ENCODE results near the gene DERL2. TPM values are rescaled to one million over a fixed set of nuclear protein-coding genes. Genes with fewer than 3 reads are reported as not detected.
"Not testable (repeated sequence)": the region's sequence is repeated elsewhere in the genome, so short reads cannot be mapped to it uniquely, and the experiment has no call there.

DERL2 gene
- total and polyA plus RNA-seq, 7 experiments from 2014 or later, result 50.2 to 84.4 (median 72.0) TPM

GRCh38 chr17:5438716-5439445 is 47.1 kb downstream of the DERL2 start, which contains the start of gene C1QBP:
TSS of gene C1QBP (minus strand) at chr17:5439155. CDS start at chr17:5439073, 82 bp downstream.
- H3K9me3 ChIP-seq (ENCODE audit: control insufficient read depth in 2 of 3, low read length in 3 of 3), result no peaks in the 10 kb centered on the region
- intact Hi-C loops (cut with micrococcal nuclease), result loop anchor here (1.0 to 2.0 kb wide), 9 partner anchors 20 to 248 kb away; partner anchors contain the start of genes DERL2 (in 2 of the 2), MIS12 (in 2 of the 2), NUP88 (in 2 of the 2) and RABEP1 (in 2 of the 2)
- peak within 1 kb of the TSS; percentile 80 for H3K4me3 ChIP-seq (ENCODE audit: low read length)
- Mint-ChIP-seq H3K4me3 (peak within 1 kb of the TSS; percentile 80 to 95 (median 90)), H3K27me3 (no peaks in the 10 kb centered on the region), H3K27ac (peak within 1 kb of the TSS; percentile 90 to 98 (median 94)), H3K4me1 (peaks cover 16 to 43% (median 37%) of the 10 kb centered on the region in 7 donors), H3K36me3 (peaks cover 0 to 24% (median 5%) of the 10 kb centered on the region in 5 donors), H3K9me3 (no peaks in the 10 kb centered on the region)
- POLR2A ChIA-PET, result interaction anchor here (0.6 to 5.5 kb wide), 13 partner anchors 8 to 225 kb away, joined by 3 to 46 read pairs (median 3); partner anchors contain the start of genes DERL2, DHX33, MIS12 and NUP88
- DNase-seq (peak; percentile 85 to 96 (median 91)), ATAC-seq (peak; percentile 98)
- peaks cover 3 to 34% (median 13%) of the 10 kb centered on the region in 3 experiments for H3K36me3 ChIP-seq (ENCODE audit: control insufficient read depth in 2 of 3, insufficient read depth in 3 of 3, low read length in 3 of 3)
- no peaks in the 10 kb centered on the region for H3K27me3 ChIP-seq (ENCODE audit: control insufficient read depth in 2 of 2, insufficient read depth in 2 of 2, low read length in 2 of 2)
- CTCF ChIA-PET, result interaction anchor here (0.6 to 2.4 kb wide), 14 partner anchors 9 to 311 kb away, joined by 3 to 9 read pairs (median 3); partner anchors contain the start of genes DHX33, NUP88, RPAIN and ZNF594
- H3K4me1 ChIP-seq (ENCODE audit: control insufficient read depth in 2 of 2, insufficient read depth in 2 of 2, low read length in 2 of 2), result peaks cover 19 to 28% of the 10 kb centered on the region in 2 donors
- H3K27ac ChIP-seq (ENCODE audit: low read depth, low read length), result peak within 1 kb of the TSS; percentile 89

- DNase-seq (no peak), ATAC-seq (no peak)
- H3K27ac Mint-ChIP-seq, result peak overlapping the region; percentile 73 to 95 (median 87)
- H3K27me3 ChIP-seq (ENCODE audit: control insufficient read depth in 2 of 2, insufficient read depth in 2 of 2, low read length in 2 of 2), result no peaks in the 10 kb centered on the region
- ChIA-PET POLR2A (interaction anchor here (0.7 to 5.5 kb wide), 3 partner anchors 9 to 19 kb away, joined by 3 to 46 read pairs (median 3); partner anchors contain the start of genes NUP88 and RPAIN), CTCF (interaction anchor here (0.5 to 0.7 kb wide), 2 partner anchors 126 to 310 kb away, joined by 3 read pairs; no protein-coding TSS in a partner anchor)
- H3K9me3 ChIP-seq (ENCODE audit: control insufficient read depth in 2 of 3, low read length in 3 of 3), result no peaks in the 10 kb centered on the region
- peak overlapping the region; percentile 80 to 95 (median 88) for H3K4me3 Mint-ChIP-seq
- H3K27ac ChIP-seq (ENCODE audit: low read depth, low read length), result peak overlapping the region; percentile 89
- peak overlapping the region; percentile 80 for H3K4me3 ChIP-seq (ENCODE audit: low read length)
- peaks cover 0 to 27% (median 13%) of the 10 kb centered on the region in 5 donors for H3K36me3 Mint-ChIP-seq
- intact Hi-C loops (cut with micrococcal nuclease), result loop anchor here in 1 of 2 donors (2.0 kb wide), 1 partner anchor 241 kb away; no protein-coding TSS in a partner anchor
- peaks cover 13 to 37% (median 15%) of the 10 kb centered on the region in 3 experiments for H3K36me3 ChIP-seq (ENCODE audit: control insufficient read depth in 2 of 3, insufficient read depth in 3 of 3, low read length in 3 of 3)
- no peaks in the 10 kb centered on the region for H3K27me3 Mint-ChIP-seq
- H3K4me1 Mint-ChIP-seq, result peaks cover 16 to 43% (median 37%) of the 10 kb centered on the region in 7 donors
- H3K4me1 ChIP-seq (ENCODE audit: control insufficient read depth in 2 of 2, insufficient read depth in 2 of 2, low read length in 2 of 2), result peaks cover 19 to 28% of the 10 kb centered on the region in 2 donors
- H3K9me3 Mint-ChIP-seq, result no peaks in the 10 kb centered on the region
Measured at GRCh38 chr17:5437721-5438317, 48.2 kb downstream of the DERL2 start.

DNA sequence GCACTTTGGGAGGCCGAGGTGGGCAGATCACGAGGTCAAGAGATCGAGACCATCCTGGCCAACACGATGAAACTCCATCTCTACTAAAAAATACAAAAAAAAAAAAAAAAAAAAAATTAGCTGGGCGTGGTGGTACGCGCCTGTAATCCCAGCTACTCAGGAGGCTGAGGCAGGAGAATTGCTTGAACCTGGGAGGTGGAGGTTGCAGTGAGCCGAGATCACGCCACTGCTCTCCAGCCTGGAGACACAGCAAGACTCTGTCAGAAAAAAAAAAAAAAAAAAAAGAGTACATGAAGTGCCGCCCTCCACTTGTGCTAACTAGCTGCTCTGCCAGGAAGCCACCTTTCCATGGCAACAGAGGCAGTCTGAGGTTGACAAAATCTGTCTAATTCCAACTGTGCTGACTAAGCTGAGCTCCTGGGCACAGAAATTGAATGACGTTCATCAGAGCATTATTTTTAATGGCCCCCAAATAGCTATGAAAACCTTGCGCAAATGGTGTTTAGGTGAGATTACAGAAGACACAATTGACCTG is 50.1 kb downstream of the DERL2 start:
- H3K4me3 ChIP-seq (ENCODE audit: low read length); H3K27me3 Mint-ChIP-seq; H3K27me3 ChIP-seq (ENCODE audit: control insufficient read depth in 2 of 2, insufficient read depth in 2 of 2, low read length in 2 of 2); ATAC-seq; POLR2A ChIA-PET; H3K9me3 Mint-ChIP-seq; intact Hi-C loops (cut with micrococcal nuclease); DNase-seq; H3K9me3 ChIP-seq (ENCODE audit: control insufficient read depth in 2 of 3, low read length in 3 of 3): not testable (repeated sequence)
- CTCF ChIA-PET, result interaction anchor here (0.7 kb wide), 1 partner anchor 574 kb away, joined by 3 read pairs; no protein-coding TSS in a partner anchor
- peaks cover 19 to 50% (median 37%) of the 10 kb centered on the region in 7 donors for H3K4me1 Mint-ChIP-seq
- Histone ChIP-seq H3K36me3 (ENCODE audit: control insufficient read depth in 2 of 3, insufficient read depth in 3 of 3, low read length in 3 of 3) (peaks cover 20 to 56% (median 26%) of the 10 kb centered on the region in 3 experiments), H3K27ac (ENCODE audit: low read depth, low read length) (peak overlapping the region; percentile 1), H3K4me1 (ENCODE audit: control insufficient read depth in 2 of 2, insufficient read depth in 2 of 2, low read length in 2 of 2) (peaks cover 19 to 28% of the 10 kb centered on the region in 2 donors)
- peak overlapping the region; percentile 1 to 89 (median 62) for H3K27ac Mint-ChIP-seq
- H3K36me3 Mint-ChIP-seq, result peaks cover 3 to 40% (median 24%) of the 10 kb centered on the region in 5 donors
- H3K4me3 Mint-ChIP-seq, result peak overlapping the region in 5 of 10 donors; percentile 4 to 65 (median 37)

DNA sequence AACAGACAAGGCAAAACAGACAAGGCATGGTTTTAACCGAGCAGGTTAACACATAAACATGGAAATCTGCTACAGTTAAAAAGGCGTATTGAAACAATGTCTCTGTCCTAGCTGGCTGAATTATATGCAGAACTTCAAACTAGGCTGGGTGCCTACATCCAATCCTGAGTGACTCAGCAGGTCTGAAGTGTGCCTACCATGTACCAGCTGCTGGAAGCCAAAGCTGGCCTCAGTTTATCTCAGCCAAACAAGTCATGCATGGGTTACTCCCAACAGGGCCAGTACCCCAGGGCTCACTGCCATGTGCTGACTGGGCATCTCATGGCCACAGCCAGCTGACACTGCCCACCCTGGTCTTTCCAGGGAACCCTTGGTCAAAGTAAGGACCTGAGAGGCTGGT is 51.0 kb downstream of the DERL2 start:
- peaks cover 22 to 46% (median 37%) of the 10 kb centered on the region in 7 donors for H3K4me1 Mint-ChIP-seq
- Histone ChIP-seq H3K27me3 (ENCODE audit: control insufficient read depth in 2 of 2, insufficient read depth in 2 of 2, low read length in 2 of 2) (no peaks in the 10 kb centered on the region), H3K36me3 (ENCODE audit: control insufficient read depth in 2 of 3, insufficient read depth in 3 of 3, low read length in 3 of 3) (peaks cover 20 to 62% (median 28%) of the 10 kb centered on the region in 3 experiments), H3K27ac (ENCODE audit: low read depth, low read length) (no peak overlapping the region), H3K4me3 (ENCODE audit: low read length) (no peak overlapping the region), H3K4me1 (ENCODE audit: control insufficient read depth in 2 of 2, insufficient read depth in 2 of 2, low read length in 2 of 2) (peaks cover 19 to 28% of the 10 kb centered on the region in 2 donors), H3K9me3 (ENCODE audit: control insufficient read depth in 2 of 3, low read length in 3 of 3) (no peaks in the 10 kb centered on the region)
- peak overlapping the region in 4 of 9 donors; percentile 40 to 81 (median 46) for H3K27ac Mint-ChIP-seq
- peaks cover 7 to 46% (median 24%) of the 10 kb centered on the region in 5 donors for H3K36me3 Mint-ChIP-seq
- peak overlapping the region in 1 of 10 donors; percentile 25 for H3K4me3 Mint-ChIP-seq
- intact Hi-C loops (cut with micrococcal nuclease), result no loop called here
- ChIA-PET POLR2A (interaction anchor here (0.5 kb wide), 1 partner anchor 487 kb away, joined by 3 read pairs; the partner anchor contains the start of gene PFN1), CTCF (no interaction called here)
- no peaks in the 10 kb centered on the region for H3K27me3 Mint-ChIP-seq
- ATAC-seq (no peak), DNase-seq (no peak)
- no peaks in the 10 kb centered on the region for H3K9me3 Mint-ChIP-seq

DNA sequence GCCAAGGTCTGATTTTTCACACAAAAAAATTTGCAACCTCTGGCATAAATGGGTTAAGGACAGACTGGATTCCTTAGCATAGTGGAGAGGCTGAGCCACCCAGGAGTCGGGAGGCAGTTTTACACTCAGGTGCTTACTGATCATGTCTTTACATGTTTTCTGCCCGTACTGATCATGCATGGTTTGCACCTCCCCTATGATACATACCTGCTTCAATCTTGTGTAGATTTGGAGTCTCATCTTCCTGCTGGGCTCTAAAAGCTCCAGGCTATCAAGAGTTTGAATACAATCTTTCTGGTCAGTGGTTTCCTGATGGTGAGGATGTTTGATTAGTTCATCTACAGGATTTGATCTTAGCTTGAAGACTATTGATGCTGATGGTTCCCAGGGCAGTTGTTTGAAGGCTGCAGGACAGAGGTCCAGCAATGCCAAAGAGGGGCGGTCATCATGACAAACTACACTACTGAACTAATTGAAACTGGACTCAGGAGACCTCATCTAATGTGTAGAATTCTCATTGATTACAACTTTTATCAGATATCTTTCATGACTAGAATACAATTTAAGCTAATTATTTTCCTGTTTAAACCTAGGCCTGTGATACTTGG is 53.9 kb downstream of the DERL2 start:
- Histone ChIP-seq H3K4me1 (ENCODE audit: control insufficient read depth in 2 of 2, insufficient read depth in 2 of 2, low read length in 2 of 2) (peaks cover 0 to 9% of the 10 kb centered on the region in 2 donors), H3K36me3 (ENCODE audit: control insufficient read depth in 2 of 3, insufficient read depth in 3 of 3, low read length in 3 of 3) (peaks cover 34 to 82% (median 41%) of the 10 kb centered on the region in 3 experiments), H3K27me3 (ENCODE audit: control insufficient read depth in 2 of 2, insufficient read depth in 2 of 2, low read length in 2 of 2) (no peaks in the 10 kb centered on the region), H3K4me3 (ENCODE audit: low read length) (no peak overlapping the region), H3K9me3 (ENCODE audit: control insufficient read depth in 2 of 3, low read length in 3 of 3) (no peaks in the 10 kb centered on the region), H3K27ac (ENCODE audit: low read depth, low read length) (no peak overlapping the region)
- DNase-seq (no peak), ATAC-seq (no peak)
- no peaks in the 10 kb centered on the region for H3K9me3 Mint-ChIP-seq
- H3K27ac Mint-ChIP-seq, result peak overlapping the region in 3 of 9 donors; percentile 6 to 49 (median 39)
- CTCF ChIA-PET, result no interaction called here
- no peak overlapping the region for H3K4me3 Mint-ChIP-seq
- peaks cover 11 to 45% (median 34%) of the 10 kb centered on the region in 5 donors for H3K36me3 Mint-ChIP-seq
- intact Hi-C loops (cut with micrococcal nuclease), result no loop called here
- H3K27me3 Mint-ChIP-seq, result no peaks in the 10 kb centered on the region
- POLR2A ChIA-PET, result interaction anchor here (0.6 to 0.7 kb wide), 2 partner anchors 63 to 1211 kb away, joined by 3 read pairs; no protein-coding TSS in a partner anchor
- peaks cover 12 to 31% (median 15%) of the 10 kb centered on the region in 7 donors for H3K4me1 Mint-ChIP-seq
